Mucosa of rectum (tissue), 2 donors: ENCODE measurements around the gene CDK2AP2.
"Not testable (repeated sequence)": the region's sequence is repeated elsewhere in the genome, so short reads cannot be mapped to it uniquely, and the experiment has no call there.

Source experiments
- H3K27ac ChIP-seq, 2 donors: one replicate each; pipeline ENCODE4 v1.7.0; 2013; ENCODE audit warnings: inconsistent platforms in 2 of 2, low read depth in 2 of 2, low read length in 2 of 2
- H3K27me3 ChIP-seq, 2 donors: one replicate each; pipeline ENCODE4 v1.7.0; 2013; ENCODE audit warnings: low read length in 2 of 2; ENCODE audit not compliant: control insufficient read depth in 2 of 2, insufficient read depth in 2 of 2
- H3K36me3 ChIP-seq, 2 donors: one replicate each; pipeline ENCODE4 v1.7.0; 2013; ENCODE audit warnings: low read length in 2 of 2; ENCODE audit not compliant: control insufficient read depth in 2 of 2, insufficient read depth in 2 of 2
- H3K4me1 ChIP-seq, 2 donors: one replicate each; pipeline ENCODE4 v1.7.0; 2013; ENCODE audit warnings: low read length in 2 of 2, mild to moderate bottlenecking in 1 of 2; ENCODE audit not compliant: control insufficient read depth in 2 of 2, insufficient read depth in 2 of 2
- H3K4me3 ChIP-seq, 2 donors: one replicate each; pipeline ENCODE4 v1.7.0; 2013; ENCODE audit warnings: low read length in 2 of 2
- H3K9ac ChIP-seq, 2 donors: one replicate each; pipeline ENCODE4 v1.7.0; 2013; ENCODE audit warnings: low read length in 2 of 2, low read depth in 1 of 2, mild to moderate bottlenecking in 1 of 2
- H3K9me3 ChIP-seq, 2 donors: one replicate each; pipeline ENCODE4 v1.7.0; 2013; ENCODE audit warnings: low read length in 2 of 2; ENCODE audit not compliant: control insufficient read depth in 2 of 2
- donor health status: healthy.
- donor health status: Normal muscosa, but diverticular disease.

The CDK2AP2 gene

GRCh38 chr11:67490727-67491065 lies 17.3 kb downstream of the CDK2AP2 start:
- Histone ChIP-seq H3K36me3 (peaks cover 34 to 56% of the 10 kb centered on the region in 2 donors), H3K27ac (no peak overlapping the region)

GRCh38 chr11:67489885-67490726 lies 17.9 kb downstream of the CDK2AP2 start:
- Histone ChIP-seq H3K9ac (no peak overlapping the region), H3K4me1 (peaks cover 10 to 14% of the 10 kb centered on the region in 2 donors), H3K27me3 (no peaks in the 10 kb centered on the region), H3K27ac (peak overlapping the region; percentile 55 to 68), H3K4me3 (no peak overlapping the region), H3K36me3 (peaks cover 28 to 51% of the 10 kb centered on the region in 2 donors), H3K9me3 (no peaks in the 10 kb centered on the region)

More at GRCh38 chr11:67490727-67491065, 17.3 kb downstream of the CDK2AP2 start:
- Histone ChIP-seq H3K4me3 (no peak overlapping the region), H3K4me1 (peaks cover 10 to 14% of the 10 kb centered on the region in 2 donors), H3K27me3 (no peaks in the 10 kb centered on the region), H3K9ac (no peak overlapping the region), H3K9me3 (no peaks in the 10 kb centered on the region)

GRCh38 chr11:67489203-67489884 lies 18.6 kb downstream of the CDK2AP2 start:
- no peaks in the 10 kb centered on the region for H3K27me3 ChIP-seq
- H3K4me1 ChIP-seq, result peaks cover 17 to 20% of the 10 kb centered on the region in 2 donors
- no peak overlapping the region for H3K9ac ChIP-seq
- H3K9me3 ChIP-seq, result no peaks in the 10 kb centered on the region
- H3K4me3 ChIP-seq, result no peak overlapping the region
- H3K36me3 ChIP-seq, result peaks cover 24 to 51% of the 10 kb centered on the region in 2 donors
- H3K27ac ChIP-seq, result peak overlapping the region; percentile 55 to 68

- no peak overlapping the region for H3K9ac ChIP-seq
- no peaks in the 10 kb centered on the region for H3K27me3 ChIP-seq
- peaks cover 27 to 34% of the 10 kb centered on the region in 2 donors for H3K4me1 ChIP-seq
- peaks cover 9 to 37% of the 10 kb centered on the region in 2 donors for H3K36me3 ChIP-seq
- H3K27ac ChIP-seq, result peak overlapping the region in 1 of 2 donors; percentile 48
- H3K4me3 ChIP-seq, result no peak overlapping the region
- no peaks in the 10 kb centered on the region for H3K9me3 ChIP-seq
Observed at GRCh38 chr11:67486481-67487195, 21.3 kb downstream of the CDK2AP2 start.

- H3K4me1 ChIP-seq, result peaks cover 27 to 34% of the 10 kb centered on the region in 2 donors
- not testable (repeated sequence) for H3K9me3 ChIP-seq, H3K27me3 ChIP-seq, H3K4me3 ChIP-seq, H3K9ac ChIP-seq
- peaks cover 2 to 31% of the 10 kb centered on the region in 2 donors for H3K36me3 ChIP-seq
- H3K27ac ChIP-seq, result peak overlapping the region in 1 of 2 donors; percentile 48
Observed at GRCh38 chr11:67485873-67486361, 22.0 kb downstream of the CDK2AP2 start.

GRCh38 chr11:67484847-67485311 lies 23.1 kb downstream of the CDK2AP2 start:
- Histone ChIP-seq H3K27me3 (no peaks in the 10 kb centered on the region), H3K4me3 (peak overlapping the region; percentile 6 to 59), H3K36me3 (peaks cover 2 to 20% of the 10 kb centered on the region in 2 donors), H3K4me1 (peaks cover 26 to 32% of the 10 kb centered on the region in 2 donors), H3K27ac (peak overlapping the region; percentile 18 to 86), H3K9me3 (no peaks in the 10 kb centered on the region), H3K9ac (peak overlapping the region; percentile 16 to 20)

GRCh38 chr11:67483831-67484665 lies 23.9 kb downstream of the CDK2AP2 start:
- Histone ChIP-seq H3K4me1 (peaks cover 23 to 25% of the 10 kb centered on the region in 2 donors), H3K9me3 (no peaks in the 10 kb centered on the region), H3K9ac (peak overlapping the region; percentile 16 to 80), H3K36me3 (peaks cover 2 to 19% of the 10 kb centered on the region in 2 donors), H3K27ac (peak overlapping the region; percentile 26 to 86), H3K27me3 (no peaks in the 10 kb centered on the region), H3K4me3 (peak overlapping the region; percentile 13 to 91)

GRCh38 chr11:67482827-67483798 lies 24.8 kb downstream of the CDK2AP2 start, which contains the start of gene AIP:
AIP (plus strand) TSS chr11:67483026; CDS start chr11:67483159, 133 bp downstream.
- Histone ChIP-seq H3K9me3 (no peaks in the 10 kb centered on the region), H3K4me1 (peaks cover 23 to 25% of the 10 kb centered on the region in 2 donors), H3K27ac (peak within 1 kb of the TSS; percentile 86 to 90), H3K4me3 (peak within 1 kb of the TSS; percentile 91 to 96), H3K9ac (peak within 1 kb of the TSS; percentile 81 to 85), H3K27me3 (no peaks in the 10 kb centered on the region), H3K36me3 (peaks cover 2 to 16% of the 10 kb centered on the region in 2 donors)
